Measurements from ENCODE around the gene RAB31. TPM values are rescaled to one million over a fixed set of nuclear protein-coding genes. Genes with fewer than 3 reads are reported as not detected.
A peak's percentile ranks its signal among the peaks of the same experiment; 100 is the strongest.

Gene RAB31
- total and polyA plus RNA-seq, 2 of the 13 experiments (the other 11 are each of a cell fraction or from before 2014, with no cell fraction given) = 1.1 to 1.7 TPM

GRCh38 chr18:9808295-9809241, 100.5 kb downstream of the RAB31 start (continued):
- TF ChIP-seq, protein P1, sequence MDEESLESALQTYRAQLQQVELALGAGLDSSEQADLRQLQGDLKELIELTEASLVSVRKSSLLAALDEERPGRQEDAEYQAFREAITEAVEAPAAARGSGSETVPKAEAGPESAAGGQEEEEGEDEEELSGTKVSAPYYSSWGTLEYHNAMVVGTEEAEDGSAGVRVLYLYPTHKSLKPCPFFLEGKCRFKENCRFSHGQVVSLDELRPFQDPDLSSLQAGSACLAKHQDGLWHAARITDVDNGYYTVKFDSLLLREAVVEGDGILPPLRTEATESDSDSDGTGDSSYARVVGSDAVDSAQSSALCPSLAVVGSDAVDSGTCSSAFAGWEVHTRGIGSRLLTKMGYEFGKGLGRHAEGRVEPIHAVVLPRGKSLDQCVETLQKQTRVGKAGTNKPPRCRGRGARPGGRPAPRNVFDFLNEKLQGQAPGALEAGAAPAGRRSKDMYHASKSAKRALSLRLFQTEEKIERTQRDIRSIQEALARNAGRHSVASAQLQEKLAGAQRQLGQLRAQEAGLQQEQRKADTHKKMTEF (CRISPR knock-in tag; IDR thresholded peaks at IDR 0.05) = peak; percentile 88
- TF ChIP-seq ZSCAN5A (CRISPR knock-in tag; IDR thresholded peaks at IDR 0.05; ENCODE audit: borderline replicate concordance) (no peak), MLLT10 (CRISPR knock-in tag; IDR thresholded peaks at IDR 0.05) (no peak), KMT2A (CRISPR knock-in tag; IDR thresholded peaks at IDR 0.05) (no peak), CAMTA2 (CRISPR knock-in tag; IDR thresholded peaks at IDR 0.05; ENCODE audit: borderline replicate concordance) (no peak), ZNF510 (CRISPR knock-in tag; IDR thresholded peaks at IDR 0.05; ENCODE audit: low read depth) (no peak), FOSL2 (CRISPR knock-in tag; IDR thresholded peaks at IDR 0.05) (peak; percentile 77), ZNF850 (CRISPR knock-in tag; conservative IDR thresholded peaks at IDR 0.05) (no peak), NBN (conservative IDR thresholded peaks at IDR 0.05) (no peak), KLF6 (CRISPR knock-in tag; IDR thresholded peaks at IDR 0.05) (no peak), ZNF326 (CRISPR knock-in tag; IDR thresholded peaks at IDR 0.05; ENCODE audit: borderline replicate concordance) (no peak), NR2C2 (CRISPR knock-in tag; IDR thresholded peaks at IDR 0.05; ENCODE audit: borderline replicate concordance) (no peak), BRCA1 (CRISPR knock-in tag; IDR thresholded peaks at IDR 0.05) (no peak), ZBTB25 (CRISPR knock-in tag; IDR thresholded peaks at IDR 0.05) (no peak), KAT7 (CRISPR knock-in tag; IDR thresholded peaks at IDR 0.05; ENCODE audit: borderline replicate concordance) (no peak), ZFP91 (CRISPR knock-in tag; IDR thresholded peaks at IDR 0.05; ENCODE audit: borderline replicate concordance) (peak; percentile 53; the same call in 1 of the 2 replicates), MBD4 (IDR thresholded peaks at IDR 0.05; ENCODE audit: borderline replicate concordance, low read length) (no peak)
- TF ChIP-seq, protein P2, sequence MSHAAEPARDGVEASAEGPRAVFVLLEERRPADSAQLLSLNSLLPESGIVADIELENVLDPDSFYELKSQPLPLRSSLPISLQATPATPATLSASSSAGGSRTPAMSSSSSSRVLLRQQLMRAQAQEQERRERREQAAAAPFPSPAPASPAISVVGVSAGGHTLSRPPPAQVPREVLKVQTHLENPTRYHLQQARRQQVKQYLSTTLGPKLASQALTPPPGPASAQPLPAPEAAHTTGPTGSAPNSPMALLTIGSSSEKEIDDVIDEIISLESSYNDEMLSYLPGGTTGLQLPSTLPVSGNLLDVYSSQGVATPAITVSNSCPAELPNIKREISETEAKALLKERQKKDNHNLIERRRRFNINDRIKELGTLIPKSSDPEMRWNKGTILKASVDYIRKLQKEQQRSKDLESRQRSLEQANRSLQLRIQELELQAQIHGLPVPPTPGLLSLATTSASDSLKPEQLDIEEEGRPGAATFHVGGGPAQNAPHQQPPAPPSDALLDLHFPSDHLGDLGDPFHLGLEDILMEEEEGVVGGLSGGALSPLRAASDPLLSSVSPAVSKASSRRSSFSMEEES (CRISPR knock-in tag; IDR thresholded peaks at IDR 0.05) = peak; percentile 69
